Dedifferentiated amniotic fluid mesenchymal stem cell (primary cell): ENCODE data around the gene SIK3.

ENCODE experiments used
- DNase-seq: peaks from one replicate; pipeline ENCODE4 v3.0.0-alpha.2; 2016; ENCODE audit errors: extremely low spot score

The SIK3 gene

GRCh38 chr11:116970485-116971292 lies 127.5 kb downstream of the SIK3 start:
- no peak for DNase-seq

GRCh38 chr11:116969694-116970093 lies 128.5 kb downstream of the SIK3 start:
- DNase-seq = no peak

GRCh38 chr11:116964269-116964668 lies 134.0 kb downstream of the SIK3 start:
- no peak for DNase-seq

- no peak for DNase-seq
These were observed 134.4 kb downstream of the SIK3 start for GRCh38 chr11:116963813-116964212.

- no peak for DNase-seq
These were observed 136.1 kb downstream of the SIK3 start for GRCh38 chr11:116962108-116962507.

GRCh38 chr11:116960930-116961329 lies 137.3 kb downstream of the SIK3 start:
- peak; percentile 66 for DNase-seq

GRCh38 chr11:116958246-116958645 lies 140.0 kb downstream of the SIK3 start:
- no peak for DNase-seq

- no peak for DNase-seq
These were observed 142.3 kb downstream of the SIK3 start for GRCh38 chr11:116955949-116956348.

GRCh38 chr11:116955548-116955947 lies 142.7 kb downstream of the SIK3 start:
- DNase-seq = no peak

GRCh38 chr11:116953530-116954285 lies 144.5 kb downstream of the SIK3 start:
- DNase-seq = no peak

GRCh38 chr11:116951762-116952161 lies 146.5 kb downstream of the SIK3 start:
- DNase-seq = no peak

GRCh38 chr11:116950210-116950609 lies 148.0 kb downstream of the SIK3 start:
- DNase-seq = no peak

GRCh38 chr11:116948391-116948790 lies 149.8 kb downstream of the SIK3 start:
- no peak for DNase-seq

- DNase-seq = no peak
These were observed 151.8 kb downstream of the SIK3 start for GRCh38 chr11:116946414-116946813.

- DNase-seq = no peak
These were observed 158.7 kb downstream of the SIK3 start for GRCh38 chr11:116939499-116939898.

- no peak for DNase-seq
These were observed 159.7 kb downstream of the SIK3 start for GRCh38 chr11:116938471-116939070.

- DNase-seq = no peak
These were observed 161.3 kb downstream of the SIK3 start for GRCh38 chr11:116936754-116937446.

GRCh38 chr11:116935514-116935913 lies 162.7 kb downstream of the SIK3 start:
- no peak for DNase-seq

GRCh38 chr11:116935089-116935488 lies 163.1 kb downstream of the SIK3 start:
- DNase-seq = no peak

GRCh38 chr11:116933961-116934360 lies 164.3 kb downstream of the SIK3 start:
- DNase-seq = no peak

GRCh38 chr11:116932181-116932580 lies 166.0 kb downstream of the SIK3 start:
- DNase-seq = no peak
